GM18502 (cell line): ENCODE measurements around the gene CDK14.
A peak's percentile ranks its signal among the peaks of the same experiment; 100 is the strongest.
"Not testable (repeated sequence)": the region's sequence is repeated elsewhere in the genome, so short reads cannot be mapped to it uniquely, and the experiment has no call there.

Source experiments
- ATAC-seq: cut with Tn5 transposase; IDR thresholded peaks from one replicate; pipeline ENCODE4 v1.9.1; 2021; ENCODE audit warnings: mild to moderate bottlenecking; ENCODE audit not compliant: unreplicated experiment, poor library complexity

CDK14 gene

GRCh38 chr7:90775383-90775965 is 179.4 kb downstream of the CDK14 start:
- no peak for ATAC-seq

GRCh38 chr7:90777041-90777440 is 180.9 kb downstream of the CDK14 start:
- peak; percentile 95 for ATAC-seq

GRCh38 chr7:90777465-90777864 is 181.3 kb downstream of the CDK14 start:
- peak; percentile 61 for ATAC-seq

- no peak for ATAC-seq
Observed at GRCh38 chr7:90777886-90778285, 181.8 kb downstream of the CDK14 start.

GRCh38 chr7:90788052-90788451 is 191.9 kb downstream of the CDK14 start:
- no peak for ATAC-seq

- ATAC-seq, result no peak
Observed at GRCh38 chr7:90789736-90790306, 193.7 kb downstream of the CDK14 start.

- no peak for ATAC-seq
Observed at GRCh38 chr7:90791596-90791995, 195.5 kb downstream of the CDK14 start.

GRCh38 chr7:90792301-90792700 is 196.2 kb downstream of the CDK14 start:
- no peak for ATAC-seq

- ATAC-seq, result not testable (repeated sequence)
Observed at GRCh38 chr7:90794234-90794633, 198.1 kb downstream of the CDK14 start.

- ATAC-seq, result no peak
Observed at GRCh38 chr7:90797596-90797995, 201.5 kb downstream of the CDK14 start.

GRCh38 chr7:90804370-90804769 is 208.2 kb downstream of the CDK14 start:
- no peak for ATAC-seq

- not testable (repeated sequence) for ATAC-seq
Observed at GRCh38 chr7:90815552-90815951, 219.4 kb downstream of the CDK14 start.

- peak; percentile 99 for ATAC-seq
Observed at GRCh38 chr7:90816511-90817142, 220.5 kb downstream of the CDK14 start.

GRCh38 chr7:90817151-90817550 is 221.0 kb downstream of the CDK14 start:
- ATAC-seq, result no peak

- ATAC-seq, result no peak
Observed at GRCh38 chr7:90817846-90818245, 221.7 kb downstream of the CDK14 start.

- ATAC-seq, result no peak
Observed at GRCh38 chr7:90818341-90818740, 222.2 kb downstream of the CDK14 start.

- ATAC-seq, result no peak
Observed at GRCh38 chr7:90821961-90822620, 226.0 kb downstream of the CDK14 start.

- no peak for ATAC-seq
Observed at GRCh38 chr7:90824386-90825307, 228.5 kb downstream of the CDK14 start.

GRCh38 chr7:90825779-90826178 is 229.7 kb downstream of the CDK14 start:
- ATAC-seq, result no peak

- ATAC-seq, result no peak
Observed at GRCh38 chr7:90828601-90829000, 232.5 kb downstream of the CDK14 start.
